Measurements from ENCODE around the gene VAMP1. TPM values are rescaled to one million over a fixed set of nuclear protein-coding genes. Genes with fewer than 3 reads are reported as not detected.
"Not testable (repeated sequence)": the region's sequence is repeated elsewhere in the genome, so short reads cannot be mapped to it uniquely, and the experiment has no call there.

The VAMP1 gene
- total RNA-seq, 1 donor from 2014 or later = 5.3 TPM

- H3K9me3 Mint-ChIP-seq (ENCODE audit: low read depth) = no peaks in the 10 kb centered on the region
- H3K27ac Mint-ChIP-seq (ENCODE audit: unreplicated experiment) = no peak overlapping the region
- DNase-seq (ENCODE audit: low spot score) = no peak
- no peaks in the 10 kb centered on the region for H3K27me3 Mint-ChIP-seq (ENCODE audit: low read depth)
- H3K36me3 Mint-ChIP-seq (ENCODE audit: low read depth) = peaks cover 8% of the 10 kb centered on the region
- peak overlapping the region; percentile 95 for H3K4me3 Mint-ChIP-seq (ENCODE audit: unreplicated experiment)
- H3K4me1 Mint-ChIP-seq (ENCODE audit: low read depth) = peaks cover 24% of the 10 kb centered on the region
- TF ChIP-seq CTCF (IDR thresholded peaks at IDR 0.05) = no peak
These were observed 24.5 kb upstream of the VAMP1 start for GRCh38 chr12:6494968-6495367.

GRCh38 chr12:6494258-6494743, 23.8 kb upstream of the VAMP1 start:
- Mint-ChIP-seq H3K27ac (ENCODE audit: unreplicated experiment) (peak overlapping the region; percentile 96), H3K27me3 (ENCODE audit: low read depth) (no peaks in the 10 kb centered on the region), H3K9me3 (ENCODE audit: low read depth) (no peaks in the 10 kb centered on the region), H3K4me3 (ENCODE audit: unreplicated experiment) (peak overlapping the region; percentile 95), H3K36me3 (ENCODE audit: low read depth) (peaks cover 8% of the 10 kb centered on the region), H3K4me1 (ENCODE audit: low read depth) (peaks cover 24% of the 10 kb centered on the region)
- DNase-seq (ENCODE audit: low spot score) = no peak
- peak; percentile 51 for TF ChIP-seq CTCF (IDR thresholded peaks at IDR 0.05)

DNA sequence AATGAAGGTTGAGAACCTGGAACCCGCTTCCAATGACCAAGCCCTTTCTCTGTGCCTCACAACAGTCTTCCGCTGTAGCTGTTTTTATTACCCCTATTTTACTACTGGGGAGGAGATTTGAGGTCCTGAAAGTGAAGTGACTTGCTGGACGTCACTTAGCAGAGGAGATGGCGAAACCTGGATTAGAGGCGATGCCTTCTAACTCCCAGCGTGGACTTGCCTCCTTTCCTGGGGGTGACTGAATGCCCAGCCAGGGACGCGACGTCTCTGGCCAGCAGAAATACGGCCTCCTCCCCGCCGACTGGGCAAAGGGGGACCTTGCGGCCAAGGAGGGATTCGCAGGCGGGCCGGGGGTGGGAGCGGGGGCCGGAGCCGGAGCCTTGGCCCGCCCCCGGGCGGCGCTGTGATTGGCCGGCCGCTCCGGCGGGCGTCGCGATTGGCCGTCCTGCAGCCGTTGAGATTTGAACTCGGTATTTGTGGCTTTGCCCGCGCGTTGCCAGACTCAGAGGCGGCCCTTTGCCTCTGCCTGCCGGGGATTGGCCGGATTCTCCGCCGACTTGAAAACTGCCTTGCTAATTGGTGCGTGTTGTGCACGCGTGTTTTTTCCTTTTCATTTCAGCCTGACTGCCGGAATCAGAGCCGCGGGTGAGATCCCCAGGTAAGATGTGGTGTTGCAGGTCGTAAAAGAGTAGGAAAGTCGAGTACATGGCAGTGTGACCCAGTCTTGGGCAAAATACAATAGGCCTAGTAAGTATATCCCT, 23.2 kb upstream of the VAMP1 start, which contains the start of gene NCAPD2:
TSS of gene NCAPD2 (plus strand) at position 606 of the 761 bp plus-strand sequence. CDS start 997 bp downstream, outside the sequence.
- TF ChIP-seq CTCF (IDR thresholded peaks at IDR 0.05) = peak; percentile 45
- Mint-ChIP-seq H3K4me1 (ENCODE audit: low read depth) (peaks cover 24% of the 10 kb centered on the region), H3K27ac (ENCODE audit: unreplicated experiment) (peak within 1 kb of the TSS; percentile 99), H3K9me3 (ENCODE audit: low read depth) (no peaks in the 10 kb centered on the region), H3K36me3 (ENCODE audit: low read depth) (peaks cover 8% of the 10 kb centered on the region), H3K27me3 (ENCODE audit: low read depth) (no peaks in the 10 kb centered on the region), H3K4me3 (ENCODE audit: unreplicated experiment) (peak within 1 kb of the TSS; percentile 95)
- peak; percentile 97 for DNase-seq (ENCODE audit: low spot score)

- peak; percentile 99 for DNase-seq (ENCODE audit: low spot score)
- H3K4me3 Mint-ChIP-seq (ENCODE audit: unreplicated experiment) = peak within 1 kb of the TSS; percentile 95
- peaks cover 24% of the 10 kb centered on the region for H3K4me1 Mint-ChIP-seq (ENCODE audit: low read depth)
- peak within 1 kb of the TSS; percentile 99 for H3K27ac Mint-ChIP-seq (ENCODE audit: unreplicated experiment)
- no peak for TF ChIP-seq CTCF (IDR thresholded peaks at IDR 0.05)
- no peaks in the 10 kb centered on the region for H3K27me3 Mint-ChIP-seq (ENCODE audit: low read depth)
- no peaks in the 10 kb centered on the region for H3K9me3 Mint-ChIP-seq (ENCODE audit: low read depth)
- peaks cover 7% of the 10 kb centered on the region for H3K36me3 Mint-ChIP-seq (ENCODE audit: low read depth)
These were observed 22.5 kb upstream of the VAMP1 start, which contains the start of gene MRPL51 for GRCh38 chr12:6492838-6493496. MRPL51 (minus strand) TSS chr12:6493262; CDS start chr12:6493136, 126 bp downstream.

- H3K9me3 Mint-ChIP-seq (ENCODE audit: low read depth); H3K27ac Mint-ChIP-seq (ENCODE audit: unreplicated experiment); DNase-seq (ENCODE audit: low spot score); H3K27me3 Mint-ChIP-seq (ENCODE audit: low read depth); H3K4me3 Mint-ChIP-seq (ENCODE audit: unreplicated experiment); H3K36me3 Mint-ChIP-seq (ENCODE audit: low read depth): not testable (repeated sequence)
- H3K4me1 Mint-ChIP-seq (ENCODE audit: low read depth) = peaks cover 24% of the 10 kb centered on the region
These were observed 20.2 kb upstream of the VAMP1 start for GRCh38 chr12:6490673-6491072.
